Coronary artery (tissue), 2 donors: ENCODE data around the gene PEBP1.

Experiments
- DNase-seq: peaks from one replicate; pipeline ENCODE4 v3.0.0-alpha.2; 2017; ENCODE audit warnings: low spot score
- H3K27ac ChIP-seq, 2 donors: fragments of 200-600 bp; sonication (generic); one replicate each; pipeline ENCODE4 v1.5.1; 2016 to 2019
- H3K4me3 ChIP-seq: fragments of 200-600 bp; sonication (generic); 2 replicates; pipeline ENCODE4 v1.5.1; 2016; ENCODE audit warnings: mild to moderate bottlenecking, moderate library complexity
- CTCF ChIP-seq: fragments of 200-600 bp; sonication (generic); IDR thresholded peaks from one replicate; pipeline ENCODE4 v1.5.1; 2019; ENCODE audit warnings: antibody characterized with exemption

The PEBP1 gene

GRCh38 chr12:118136559-118137003 lies 657 bp downstream of the PEBP1 start:
- peak overlapping the region; percentile 92 for H3K4me3 ChIP-seq
- peak; percentile 77 for DNase-seq
- no peak for TF ChIP-seq CTCF

GRCh38 chr12:118137148-118137678 lies 1.3 kb downstream of the PEBP1 start:
- Histone ChIP-seq H3K27ac (peak overlapping the region; percentile 90 to 94), H3K4me3 (peak overlapping the region; percentile 92)
- TF ChIP-seq CTCF, result no peak
- DNase-seq, result no peak

More at GRCh38 chr12:118136559-118137003, 657 bp downstream of the PEBP1 start:
- H3K27ac ChIP-seq, result peak overlapping the region; percentile 90 to 94

- Histone ChIP-seq H3K27ac (no peak overlapping the region), H3K4me3 (no peak overlapping the region)
- TF ChIP-seq CTCF, result no peak
- no peak for DNase-seq
Observed at GRCh38 chr12:118140825-118141224, 4.9 kb downstream of the PEBP1 start.

- H3K4me3 ChIP-seq, result no peak overlapping the region
- DNase-seq, result no peak
- TF ChIP-seq CTCF, result no peak
- no peak overlapping the region for H3K27ac ChIP-seq
Observed at GRCh38 chr12:118144499-118144898, 8.6 kb downstream of the PEBP1 start.

GRCh38 chr12:118145113-118145797 lies 9.3 kb downstream of the PEBP1 start:
- Histone ChIP-seq H3K27ac (no peak overlapping the region), H3K4me3 (no peak overlapping the region)
- no peak for TF ChIP-seq CTCF
- DNase-seq, result no peak

- no peak overlapping the region for H3K27ac ChIP-seq
- no peak for DNase-seq
- no peak for TF ChIP-seq CTCF
- no peak overlapping the region for H3K4me3 ChIP-seq
Observed at GRCh38 chr12:118145798-118146156, 9.9 kb downstream of the PEBP1 start.

- DNase-seq, result no peak
- Histone ChIP-seq H3K4me3 (no peak overlapping the region), H3K27ac (no peak overlapping the region)
- TF ChIP-seq CTCF, result no peak
Observed at GRCh38 chr12:118148287-118148686, 12.4 kb downstream of the PEBP1 start.
